Measurements from ENCODE around the gene SETD4. TPM values are rescaled to one million over a fixed set of nuclear protein-coding genes. Genes with fewer than 3 reads are reported as not detected.
A peak's percentile ranks its signal among the peaks of the same experiment; 100 is the strongest.

Gene SETD4
- total and polyA plus RNA-seq, 2 of the 13 experiments (the other 11 are each of a cell fraction or from before 2014, with no cell fraction given): 7.1 to 14.4 TPM

DNA sequence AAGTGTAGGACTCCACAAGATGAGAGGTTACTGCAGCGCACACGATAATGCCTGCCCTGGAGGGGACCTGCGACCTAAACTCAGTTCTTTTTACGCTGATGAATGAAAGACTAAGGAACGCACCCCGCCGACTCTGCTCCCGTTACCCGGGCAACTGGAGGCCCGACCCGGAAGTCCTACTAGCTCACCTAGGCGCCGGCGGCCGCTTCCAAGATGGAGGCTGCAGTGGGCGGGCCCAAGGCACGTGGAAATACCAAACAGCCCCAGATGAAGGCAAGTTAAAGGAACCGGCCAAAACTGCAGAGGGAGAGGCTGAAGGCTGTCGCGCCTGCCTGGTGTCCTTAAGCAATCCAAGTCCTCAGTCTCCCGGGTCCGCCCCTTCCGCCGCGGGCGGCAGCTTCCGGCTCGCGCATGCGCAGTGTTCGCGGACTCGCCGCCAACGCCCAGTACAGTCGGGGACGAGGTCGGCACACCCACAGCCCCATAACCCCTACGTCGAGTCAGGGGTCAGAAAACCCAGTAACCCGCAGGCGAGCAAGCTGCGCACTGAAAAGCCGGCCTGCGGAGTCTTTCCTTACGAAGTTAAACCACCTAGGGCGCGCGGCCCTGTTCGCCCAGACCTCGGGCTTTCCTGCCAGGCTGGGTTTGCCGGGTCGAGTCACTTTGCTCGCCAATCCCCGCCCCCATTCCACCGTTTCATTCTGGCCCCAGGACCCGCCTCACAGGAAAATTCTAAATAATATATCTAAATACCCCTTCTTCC lies at the start of gene SETD4 (continued):
- TF ChIP-seq, protein P1, sequence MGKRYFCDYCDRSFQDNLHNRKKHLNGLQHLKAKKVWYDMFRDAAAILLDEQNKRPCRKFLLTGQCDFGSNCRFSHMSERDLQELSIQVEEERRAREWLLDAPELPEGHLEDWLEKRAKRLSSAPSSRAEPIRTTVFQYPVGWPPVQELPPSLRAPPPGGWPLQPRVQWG (CRISPR knock-in tag; IDR thresholded peaks at IDR 0.05; ENCODE audit: borderline replicate concordance, low read depth): no peak
- TF ChIP-seq, protein P2, sequence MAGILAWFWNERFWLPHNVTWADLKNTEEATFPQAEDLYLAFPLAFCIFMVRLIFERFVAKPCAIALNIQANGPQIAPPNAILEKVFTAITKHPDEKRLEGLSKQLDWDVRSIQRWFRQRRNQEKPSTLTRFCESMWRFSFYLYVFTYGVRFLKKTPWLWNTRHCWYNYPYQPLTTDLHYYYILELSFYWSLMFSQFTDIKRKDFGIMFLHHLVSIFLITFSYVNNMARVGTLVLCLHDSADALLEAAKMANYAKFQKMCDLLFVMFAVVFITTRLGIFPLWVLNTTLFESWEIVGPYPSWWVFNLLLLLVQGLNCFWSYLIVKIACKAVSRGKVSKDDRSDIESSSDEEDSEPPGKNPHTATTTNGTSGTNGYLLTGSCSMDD (CRISPR knock-in tag; IDR thresholded peaks at IDR 0.05): 0 out of 2 replicates have a peak, but pooled peaks have one; percentile 69
- TF ChIP-seq XRCC5 (optimal IDR thresholded peaks at IDR 0.05; ENCODE audit: low read length): peak; percentile 37
- no peak for TF ChIP-seq ZNF343 (CRISPR knock-in tag; IDR thresholded peaks at IDR 0.05)
- TF ChIP-seq, protein P3, sequence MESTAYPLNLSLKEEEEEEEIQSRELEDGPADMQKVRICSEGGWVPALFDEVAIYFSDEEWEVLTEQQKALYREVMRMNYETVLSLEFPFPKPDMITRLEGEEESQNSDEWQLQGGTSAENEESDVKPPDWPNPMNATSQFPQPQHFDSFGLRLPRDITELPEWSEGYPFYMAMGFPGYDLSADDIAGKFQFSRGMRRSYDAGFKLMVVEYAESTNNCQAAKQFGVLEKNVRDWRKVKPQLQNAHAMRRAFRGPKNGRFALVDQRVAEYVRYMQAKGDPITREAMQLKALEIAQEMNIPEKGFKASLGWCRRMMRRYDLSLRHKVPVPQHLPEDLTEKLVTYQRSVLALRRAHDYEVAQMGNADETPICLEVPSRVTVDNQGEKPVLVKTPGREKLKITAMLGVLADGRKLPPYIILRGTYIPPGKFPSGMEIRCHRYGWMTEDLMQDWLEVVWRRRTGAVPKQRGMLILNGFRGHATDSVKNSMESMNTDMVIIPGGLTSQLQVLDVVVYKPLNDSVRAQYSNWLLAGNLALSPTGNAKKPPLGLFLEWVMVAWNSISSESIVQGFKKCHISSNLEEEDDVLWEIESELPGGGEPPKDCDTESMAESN (CRISPR knock-in tag; conservative IDR thresholded peaks at IDR 0.05): 0 out of 2 replicates have a peak, but pooled peaks have one; percentile 57
- TF ChIP-seq, protein P4, sequence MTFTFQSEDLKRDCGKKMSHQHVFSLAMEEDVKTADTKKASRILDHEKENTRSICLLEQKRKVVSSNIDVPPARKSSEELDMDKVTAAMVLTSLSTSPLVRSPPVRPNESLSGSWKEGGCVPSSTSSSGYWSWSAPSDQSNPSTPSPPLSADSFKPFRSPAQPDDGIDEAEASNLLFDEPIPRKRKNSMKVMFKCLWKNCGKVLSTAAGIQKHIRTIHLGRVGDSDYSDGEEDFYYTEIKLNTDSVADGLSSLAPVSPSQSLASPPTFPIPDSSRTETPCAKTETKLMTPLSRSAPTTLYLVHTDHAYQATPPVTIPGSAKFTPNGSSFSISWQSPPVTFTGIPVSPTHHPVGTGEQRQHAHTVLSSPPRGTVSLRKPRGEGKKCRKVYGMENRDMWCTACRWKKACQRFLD (CRISPR knock-in tag; IDR thresholded peaks at IDR 0.05; ENCODE audit: borderline replicate concordance): peak; percentile 70; the same call in 1 of the 2 replicates
- peak; percentile 37; the same call in 1 of the 2 replicates for TF ChIP-seq PPARG (CRISPR knock-in tag; conservative IDR thresholded peaks at IDR 0.05)
- 0 out of 2 replicates have a peak, but pooled peaks have one; percentile 45 for TF ChIP-seq ZBTB37 (CRISPR knock-in tag; IDR thresholded peaks at IDR 0.05)
- TF ChIP-seq ZNF616 (CRISPR knock-in tag; IDR thresholded peaks at IDR 0.05; ENCODE audit: low read depth): no peak
- no peak for TF ChIP-seq ONECUT2 (CRISPR knock-in tag; IDR thresholded peaks at IDR 0.05)
- TF ChIP-seq ZNF776 (CRISPR knock-in tag; IDR thresholded peaks at IDR 0.05): no peak
- no peak for TF ChIP-seq CBX1 (IDR thresholded peaks at IDR 0.05; ENCODE audit: low read depth)
- peak; percentile 86 for TF ChIP-seq ASH2L (IDR thresholded peaks at IDR 0.05; ENCODE audit: insufficient read length, low read depth, low read length)
- 0 out of 2 replicates have a peak, but pooled peaks have one; percentile 54 for TF ChIP-seq SAFB2 (CRISPR knock-in tag; IDR thresholded peaks at IDR 0.05; ENCODE audit: borderline replicate concordance, low read depth)
- no peak; the same call in 1 of the 2 replicates for TF ChIP-seq MIER3 (CRISPR knock-in tag; IDR thresholded peaks at IDR 0.05; ENCODE audit: borderline replicate concordance)
- no peak for TF ChIP-seq FOXK2 (IDR thresholded peaks at IDR 0.05)
- TF ChIP-seq RXRB (CRISPR knock-in tag; IDR thresholded peaks at IDR 0.05; ENCODE audit: borderline replicate concordance): peak; percentile 10; the same call in 1 of the 2 replicates
- TF ChIP-seq RAD51 (IDR thresholded peaks at IDR 0.05; ENCODE audit: borderline replicate concordance): no peak
- TF ChIP-seq KLF15 (CRISPR knock-in tag; IDR thresholded peaks at IDR 0.05; ENCODE audit: borderline replicate concordance): peak; percentile 80; the same call in 1 of the 2 replicates
- peak; percentile 75; the same call in 1 of the 2 replicates for TF ChIP-seq U2AF2 (IDR thresholded peaks at IDR 0.05; ENCODE audit: low read depth, low read length)
- 0 out of 2 replicates have a peak, but pooled peaks have one; percentile 52 for TF ChIP-seq TP53 (CRISPR knock-in tag; conservative IDR thresholded peaks at IDR 0.05)
- TF ChIP-seq, protein P5, sequence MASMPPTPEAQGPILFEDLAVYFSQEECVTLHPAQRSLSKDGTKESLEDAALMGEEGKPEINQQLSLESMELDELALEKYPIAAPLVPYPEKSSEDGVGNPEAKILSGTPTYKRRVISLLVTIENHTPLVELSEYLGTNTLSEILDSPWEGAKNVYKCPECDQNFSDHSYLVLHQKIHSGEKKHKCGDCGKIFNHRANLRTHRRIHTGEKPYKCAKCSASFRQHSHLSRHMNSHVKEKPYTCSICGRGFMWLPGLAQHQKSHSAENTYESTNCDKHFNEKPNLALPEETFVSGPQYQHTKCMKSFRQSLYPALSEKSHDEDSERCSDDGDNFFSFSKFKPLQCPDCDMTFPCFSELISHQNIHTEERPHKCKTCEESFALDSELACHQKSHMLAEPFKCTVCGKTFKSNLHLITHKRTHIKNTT (CRISPR knock-in tag; IDR thresholded peaks at IDR 0.05): no peak

All from HepG2 (cell line).